GM12878 (cell line): ENCODE data around the gene KHNYN. TPM values are rescaled to one million over a fixed set of nuclear protein-coding genes. Genes with fewer than 3 reads are reported as not detected.

Source experiments
- ATAC-seq: fragments of 200-7000 bp; cut with Tn5 transposase; 3 replicates; pipeline ENCODE4 v1.9.1; 2020; ENCODE audit warnings: mild to moderate bottlenecking, moderate library complexity
- BruUV-seq: library from RNA; stranded (reverse); fragments of 400-500 nt; replicated peaks from 2 replicates; lab custom pipeline; 2021; lab: Mats Ljungman, UMichigan
- CTCF ChIA-PET: fragments of 300-600 bp; sonication (Branson Sonifier 250); formaldehyde crosslinking; extraction: SDS; loops from one replicate; lab custom pipeline; 2021; ENCODE audit warnings: inconsistent platforms; lab: Yijun Ruan, JAX
- POLR2A ChIA-PET: fragments of 350-600 bp; formaldehyde crosslinking; extraction: SDS; loops from one replicate; lab custom pipeline; 2021; ENCODE audit warnings: inconsistent platforms; lab: Charles Lee
- RAD21 ChIA-PET: fragments of 300-600 bp; sonication (Branson Sonifier 250); formaldehyde crosslinking; loops from one replicate; lab custom pipeline; 2023; ENCODE audit warnings: antibody characterized with exemption; ENCODE audit not compliant: unreplicated experiment; lab: Charles Lee
- SMC1A ChIA-PET: fragments of 300-600 bp; sonication (Branson Sonifier 250); formaldehyde crosslinking; loops from one replicate; lab custom pipeline; 2023; ENCODE audit not compliant: unreplicated experiment, uncharacterized antibody; lab: Charles Lee
- DNase-seq: peaks from one replicate; pipeline ENCODE4 v3.0.0-alpha.2; 2011; ENCODE audit warnings: low read depth, low spot score
- FAIRE-seq: peaks from 3 replicates; lab custom pipeline; 2011; peaks lifted over from hg19 to GRCh38; lab: Jason Lieb, UNC
- H2AFZ ChIP-seq: 2 replicates; pipeline ENCODE4 v1.6.0; 2011; ENCODE audit warnings: low read depth, low read length, control low read depth; ENCODE audit not compliant: control insufficient read depth
- H3K27ac ChIP-seq: 2 replicates; pipeline ENCODE4 v1.5.1; 2011; ENCODE audit warnings: control low read depth; ENCODE audit not compliant: control insufficient read depth, insufficient read depth
- H3K27me3 ChIP-seq, 2 experiments: replicated peaks in 1 of 2; 2 replicates each; pipeline versions ENCODE4 v1.6.0 to v1.6.1; 2011; ENCODE audit warnings: low read length in 1 of 2; ENCODE audit not compliant: control insufficient read depth in 2 of 2, insufficient read depth in 2 of 2
- H3K36me3 ChIP-seq, 2 experiments: 2 replicates each; pipeline ENCODE4 v1.5.1; 2011; ENCODE audit warnings: low read length in 1 of 2; ENCODE audit not compliant: control insufficient read depth in 2 of 2, insufficient read depth in 2 of 2
- H3K4me1 ChIP-seq: 2 replicates; pipeline ENCODE4 v1.6.1; 2011; ENCODE audit warnings: mild to moderate bottlenecking, low read length, moderate library complexity, mixed read lengths; ENCODE audit not compliant: control insufficient read depth, insufficient read depth
- H3K4me2 ChIP-seq: 2 replicates; pipeline ENCODE4 v1.6.0; 2011; ENCODE audit warnings: control low read depth; ENCODE audit not compliant: control insufficient read depth, insufficient read depth
- H3K4me3 ChIP-seq: fragments of 200-600 bp; sonication (generic); 2 replicates; pipeline ENCODE4 v1.5.1; 2016
- H3K79me2 ChIP-seq: 2 replicates; pipeline ENCODE4 v1.6.0; 2011; ENCODE audit warnings: low read length; ENCODE audit not compliant: control insufficient read depth, insufficient read depth
- H3K9ac ChIP-seq: 2 replicates; pipeline ENCODE4 v1.8.0; 2011; ENCODE audit warnings: low read length, control low read depth, mixed read lengths; ENCODE audit not compliant: control insufficient read depth, insufficient read depth
- H3K9me3 ChIP-seq: replicated peaks from 3 replicates; pipeline ENCODE4 v1.5.1; 2011; ENCODE audit warnings: mild to moderate bottlenecking, low read length; ENCODE audit not compliant: control insufficient read depth, insufficient read depth
- H4K20me1 ChIP-seq: 2 replicates; pipeline ENCODE4 v1.6.0; 2011; ENCODE audit not compliant: control insufficient read depth, insufficient read depth
- BRCA1 ChIP-seq: IDR thresholded peaks from 2 replicates; pipeline ENCODE4 v1.6.1; 2011; ENCODE audit warnings: low read depth, low read length, improper control_type of control experiment
- EED ChIP-seq: sonication (generic); IDR thresholded peaks from 2 replicates; pipeline ENCODE4 v1.6.1; 2016; ENCODE audit warnings: antibody characterized with exemption, low read depth
- JUNB ChIP-seq: IDR thresholded peaks from 2 replicates; pipeline ENCODE4 v1.6.1; 2016; ENCODE audit warnings: antibody characterized with exemption, mild to moderate bottlenecking
- NFYB ChIP-seq: IDR thresholded peaks from 2 replicates; pipeline ENCODE4 v1.6.1; 2011; ENCODE audit warnings: low read depth, mild to moderate bottlenecking, low read length, improper control_type of control experiment, moderate library complexity; ENCODE audit not compliant: insufficient read depth
- WGBS: methylation state at CpG from one replicate; pipeline ENCODE4 v1.1.6; 2016; ENCODE audit warnings: low lambda C conversion rate; ENCODE audit not compliant: insufficient replicate concordance, insufficient coverage; ENCODE audit errors: missing lambda C conversion rate; 5-methylcytosine and 5-hydroxymethylcytosine counted together
- in situ Hi-C: fragments of 300-500 bp; cut with MboI; formaldehyde crosslinking; loops from 9 replicates; pipeline ENCODE4 v1.14.3; 2018; ENCODE audit warnings: mixed read lengths
- intact Hi-C: fragments of 100-400 bp; cut with micrococcal nuclease; formaldehyde crosslinking; loops from one replicate; pipeline ENCODE4 v1.14.2; 2022; ENCODE audit not compliant: unreplicated experiment
- polyA plus RNA-seq, 11 experiments: library from polyadenylated mRNA; depleted of rRNA in 4 of 11; unstranded in 6 of 11; stranded (reverse) in 5 of 11; fragments of >200 nt; fragmentation: Nextera tagmentation in 4 of 11; fragmentation: Illumina TruSeq in 1 of 11; extraction: Ambion mirVana in 4 of 11; extraction: Trizol in 1 of 11; gene quantifications; 1 replicate in 1 of 11; 2 replicates in 10 of 11; pipeline versions ENCODE4 v1.2.1 to v1.2.3, GENCODE V29; 2011 to 2016; ENCODE audit warnings: inconsistent platforms in 2 of 11, missing spikeins in 2 of 11, low read depth in 1 of 11
- total RNA-seq, 4 experiments: library from RNA; depleted of rRNA in 3 of 4; stranded (reverse); fragments of >200 nt in 3 of 4; fragmentation: Illumina TruSeq in 1 of 4; extraction: Trizol in 1 of 4; gene quantifications; 2 replicates each; pipeline versions ENCODE4 v1.2.1 to v1.2.3, GENCODE V29; 2013 to 2021

Gene KHNYN
- total and polyA plus RNA-seq, 10 of the 15 experiments (the other 5 are each of a cell fraction or from before 2014, with no cell fraction given): 1.4 to 34.7 (median 21.5) TPM

- Histone ChIP-seq H3K9ac (no peak overlapping the region), H3K27me3 (no peaks in the 10 kb centered on the region; a peak in 2 of 4 replicates), H3K4me1 (no peaks in the 10 kb centered on the region), H2AFZ (no peak overlapping the region), H3K4me2 (no peak overlapping the region), H3K79me2 (no peaks in the 10 kb centered on the region), H3K36me3 (no peaks in the 10 kb centered on the region), H4K20me1 (no peaks in the 10 kb centered on the region), H3K4me3 (no peak overlapping the region), H3K27ac (no peak overlapping the region), H3K9me3 (no peaks in the 10 kb centered on the region)
- ATAC-seq (no peak), DNase-seq (no peak), FAIRE-seq (no peak)
- RAD21 ChIA-PET: interaction anchor here (0.9 to 1.4 kb wide), 3 partner anchors 41 to 56 kb away, joined by 3 to 4 read pairs (median 4); no protein-coding TSS in a partner anchor
- POLR2A ChIA-PET: no interaction called here
- in situ Hi-C loops (no loop called here), intact Hi-C loops (no loop called here)
- CTCF ChIA-PET: interaction anchor here (1.2 kb wide), 1 partner anchor 20 kb away, joined by 3 read pairs; no protein-coding TSS in a partner anchor
- SMC1A ChIA-PET: no interaction called here
- WGBS: 29% methylated on average over 11 of the region's 11 CpGs
- TF ChIP-seq JUNB (no peak), NFYB (peak; percentile 50; the same call in 1 of the 2 replicates)
- BruUV-seq: no TSS peak
Observed at GRCh38 chr14:24389226-24389848, 40.4 kb upstream of the KHNYN start.

- no TSS peak for BruUV-seq
- Histone ChIP-seq H4K20me1 (no peaks in the 10 kb centered on the region), H3K36me3 (no peaks in the 10 kb centered on the region), H3K79me2 (no peaks in the 10 kb centered on the region), H3K4me1 (no peaks in the 10 kb centered on the region), H3K9me3 (no peaks in the 10 kb centered on the region), H3K4me3 (no peak overlapping the region), H3K27ac (no peak overlapping the region), H3K9ac (no peak overlapping the region), H3K4me2 (no peak overlapping the region), H2AFZ (no peak overlapping the region), H3K27me3 (no peaks in the 10 kb centered on the region; a peak in 2 of 4 replicates)
- RAD21 ChIA-PET: no interaction called here
- SMC1A ChIA-PET: interaction anchor here (2.0 kb wide), 1 partner anchor 11 kb away, joined by 6 read pairs; no protein-coding TSS in a partner anchor
- CTCF ChIA-PET: interaction anchor here (1.3 kb wide), 1 partner anchor 33 kb away, joined by 4 read pairs; no protein-coding TSS in a partner anchor
- no peak for ATAC-seq
- no peak for DNase-seq
- POLR2A ChIA-PET: no interaction called here
- no peak for FAIRE-seq
- WGBS: 27% methylated on average over 6 of the region's 6 CpGs
- intact Hi-C loops (no loop called here), in situ Hi-C loops (no loop called here)
- TF ChIP-seq BRCA1 (no peak), EED (no peak)
Observed at GRCh38 chr14:24390701-24391468, 38.9 kb upstream of the KHNYN start.
